Hematopoietic multipotent progenitor cell treated with erythropoietin and hydrocortisone succinate and interleukin-3 and kit ligand, for 4 days (in vitro differentiated cells): ENCODE data around the gene TMEM63B.
A peak's percentile ranks its signal among the peaks of the same experiment; 100 is the strongest.

Experiments used
- DNase-seq: peaks from one replicate; pipeline ENCODE4 v3.0.0-alpha.2; 2015

Gene TMEM63B

GRCh38 chr6:44145839-44146238 lies 18.5 kb downstream of the TMEM63B start:
- DNase-seq = no peak

GRCh38 chr6:44146685-44147084 lies 19.3 kb downstream of the TMEM63B start:
- DNase-seq = no peak

GRCh38 chr6:44147256-44147655 lies 19.9 kb downstream of the TMEM63B start:
- no peak for DNase-seq

- no peak for DNase-seq
Observed at GRCh38 chr6:44148306-44148705, 21.0 kb downstream of the TMEM63B start.

- DNase-seq = no peak
Observed at GRCh38 chr6:44149369-44150012, 22.1 kb downstream of the TMEM63B start.

GRCh38 chr6:44150317-44150917 lies 23.1 kb downstream of the TMEM63B start:
- no peak for DNase-seq

- DNase-seq = peak; percentile 89
Observed at GRCh38 chr6:44151348-44152108, 24.2 kb downstream of the TMEM63B start.

- no peak for DNase-seq
Observed at GRCh38 chr6:44152109-44152461, 24.7 kb downstream of the TMEM63B start.

- no peak for DNase-seq
Observed at GRCh38 chr6:44152533-44152932, 25.2 kb downstream of the TMEM63B start.

- DNase-seq = no peak
Observed at GRCh38 chr6:44154067-44154466, 26.7 kb downstream of the TMEM63B start.

- no peak for DNase-seq
Observed at GRCh38 chr6:44156494-44157151, 29.3 kb downstream of the TMEM63B start.

- DNase-seq = peak; percentile 51
Observed at GRCh38 chr6:44157152-44157521, 29.8 kb downstream of the TMEM63B start.

GRCh38 chr6:44158770-44159228 lies 31.4 kb downstream of the TMEM63B start, which contains the start of gene CAPN11:
TSS of gene CAPN11 (plus strand) at chr6:44158820. CDS start at chr6:44158849, 29 bp downstream.
- DNase-seq = no peak

GRCh38 chr6:44161997-44162338 lies 34.6 kb downstream of the TMEM63B start:
- DNase-seq = no peak

GRCh38 chr6:44162876-44163625 lies 35.7 kb downstream of the TMEM63B start:
- DNase-seq = no peak

- no peak for DNase-seq
Observed at GRCh38 chr6:44166116-44166515, 38.8 kb downstream of the TMEM63B start.

- DNase-seq = peak; percentile 63
Observed at GRCh38 chr6:44166591-44167184, 39.3 kb downstream of the TMEM63B start.

- DNase-seq = no peak
Observed at GRCh38 chr6:44167567-44167966, 40.2 kb downstream of the TMEM63B start.

GRCh38 chr6:44169154-44169553 lies 41.8 kb downstream of the TMEM63B start:
- DNase-seq = no peak

GRCh38 chr6:44169886-44170570 lies 42.7 kb downstream of the TMEM63B start:
- peak; percentile 42 for DNase-seq

- no peak for DNase-seq
Observed at GRCh38 chr6:44171899-44172546, 44.7 kb downstream of the TMEM63B start.
